Effector memory CD8-positive, alpha-beta T cell (primary cell): ENCODE measurements around the gene ERN1.
"Not testable (repeated sequence)": the region's sequence is repeated elsewhere in the genome, so short reads cannot be mapped to it uniquely, and the experiment has no call there.

ENCODE experiments used
- ATAC-seq: fragments of 150-1000 bp; cut with Tn5 transposase; replicated peaks from 2 replicates; pipeline ENCODE4 v1.10.0; 2021; ENCODE audit warnings: mild to moderate bottlenecking, moderate library complexity
- DNase-seq, 3 experiments: peaks; one replicate each; pipeline ENCODE4 v3.0.0; 2021
- H3K27ac Mint-ChIP-seq, 2 donors: one replicate each; pipeline ENCODE4 v1.8.0; 2022; ENCODE audit warnings: mild to moderate bottlenecking in 2 of 2, mixed read lengths in 2 of 2, moderate library complexity in 2 of 2
- H3K27me3 Mint-ChIP-seq, 2 donors: one replicate each; pipeline ENCODE4 v1.8.0; 2022; ENCODE audit warnings: mixed read lengths in 2 of 2
- H3K36me3 Mint-ChIP-seq: one replicate; pipeline ENCODE4 v1.8.0; 2022; ENCODE audit warnings: mild to moderate bottlenecking, moderate library complexity, mixed read lengths; ENCODE audit not compliant: insufficient read depth
- H3K4me1 Mint-ChIP-seq, 2 donors: one replicate each; pipeline ENCODE4 v1.8.0; 2022; ENCODE audit warnings: low read depth in 2 of 2, mixed read lengths in 2 of 2
- H3K4me3 Mint-ChIP-seq, 2 donors: one replicate each; pipeline ENCODE4 v1.8.0; 2022; ENCODE audit warnings: mild to moderate bottlenecking in 2 of 2, mixed read lengths in 2 of 2, moderate library complexity in 2 of 2
- H3K9me3 Mint-ChIP-seq, 2 donors: one replicate each; pipeline ENCODE4 v1.8.0; 2022; ENCODE audit warnings: mixed read lengths in 2 of 2

Gene ERN1

GRCh38 chr17:64017381-64017980 lies 112.5 kb downstream of the ERN1 start:
- Mint-ChIP-seq H3K36me3 (peaks cover 49% of the 10 kb centered on the region), H3K27me3 (no peaks in the 10 kb centered on the region), H3K27ac (peak overlapping the region; percentile 98 to 100)

GRCh38 chr17:64016974-64017373 lies 113.0 kb downstream of the ERN1 start:
- ATAC-seq (no peak), DNase-seq (no peak)
- peaks cover 52% of the 10 kb centered on the region for H3K36me3 Mint-ChIP-seq
- H3K27ac Mint-ChIP-seq, result peak overlapping the region; percentile 98 to 100
- H3K27me3 Mint-ChIP-seq, result no peaks in the 10 kb centered on the region
- peak overlapping the region; percentile 91 to 92 for H3K4me3 Mint-ChIP-seq
- no peaks in the 10 kb centered on the region for H3K9me3 Mint-ChIP-seq
- peaks cover 45 to 64% of the 10 kb centered on the region in 2 donors for H3K4me1 Mint-ChIP-seq

More at GRCh38 chr17:64017381-64017980, 112.5 kb downstream of the ERN1 start:
- ATAC-seq (no peak), DNase-seq (no peak)
- peaks cover 46 to 69% of the 10 kb centered on the region in 2 donors for H3K4me1 Mint-ChIP-seq
- no peaks in the 10 kb centered on the region for H3K9me3 Mint-ChIP-seq
- peak overlapping the region; percentile 91 to 92 for H3K4me3 Mint-ChIP-seq

GRCh38 chr17:64016231-64016784 lies 113.6 kb downstream of the ERN1 start:
- no peak for ATAC-seq
- H3K4me1 Mint-ChIP-seq, result peaks cover 47 to 68% of the 10 kb centered on the region in 2 donors
- H3K36me3 Mint-ChIP-seq, result peaks cover 55% of the 10 kb centered on the region
- no peaks in the 10 kb centered on the region for H3K9me3 Mint-ChIP-seq
- no peak for DNase-seq
- peak overlapping the region; percentile 98 to 100 for H3K27ac Mint-ChIP-seq
- no peaks in the 10 kb centered on the region for H3K27me3 Mint-ChIP-seq
- H3K4me3 Mint-ChIP-seq, result peak overlapping the region; percentile 91 to 92

- Mint-ChIP-seq H3K4me3 (peak overlapping the region; percentile 91 to 92), H3K4me1 (peaks cover 44 to 70% of the 10 kb centered on the region in 2 donors), H3K27me3 (no peaks in the 10 kb centered on the region), H3K27ac (peak overlapping the region; percentile 98 to 100), H3K9me3 (no peaks in the 10 kb centered on the region), H3K36me3 (peaks cover 49% of the 10 kb centered on the region)
- DNase-seq, result no peak
- no peak for ATAC-seq
These were observed 114.5 kb downstream of the ERN1 start for GRCh38 chr17:64015447-64015846.

GRCh38 chr17:64009571-64010402 lies 120.2 kb downstream of the ERN1 start:
- H3K4me1 Mint-ChIP-seq, result peaks cover 48 to 61% of the 10 kb centered on the region in 2 donors
- H3K27ac Mint-ChIP-seq, result peak overlapping the region; percentile 82 to 100
- peak overlapping the region in 1 of 2 donors; percentile 52 for H3K4me3 Mint-ChIP-seq
- DNase-seq (no peak), ATAC-seq (no peak)
- peaks cover 49% of the 10 kb centered on the region for H3K36me3 Mint-ChIP-seq
- H3K9me3 Mint-ChIP-seq, result no peaks in the 10 kb centered on the region
- H3K27me3 Mint-ChIP-seq, result no peaks in the 10 kb centered on the region

- ATAC-seq (no peak), DNase-seq (no peak)
- Mint-ChIP-seq H3K36me3 (peaks cover 48% of the 10 kb centered on the region), H3K9me3 (no peaks in the 10 kb centered on the region), H3K27ac (peak overlapping the region; percentile 82 to 100), H3K4me1 (peaks cover 43 to 52% of the 10 kb centered on the region in 2 donors), H3K27me3 (no peaks in the 10 kb centered on the region), H3K4me3 (peak overlapping the region in 1 of 2 donors; percentile 7)
These were observed 121.1 kb downstream of the ERN1 start for GRCh38 chr17:64008830-64009229.

GRCh38 chr17:64008346-64008745 lies 121.6 kb downstream of the ERN1 start:
- Mint-ChIP-seq H3K4me1 (peaks cover 41 to 48% of the 10 kb centered on the region in 2 donors), H3K36me3 (peaks cover 51% of the 10 kb centered on the region), H3K27me3 (no peaks in the 10 kb centered on the region), H3K27ac (peak overlapping the region in 1 of 2 donors; percentile 89), H3K4me3 (no peak overlapping the region), H3K9me3 (no peaks in the 10 kb centered on the region)
- DNase-seq (no peak), ATAC-seq (no peak)

GRCh38 chr17:64007838-64008282 lies 122.1 kb downstream of the ERN1 start:
- H3K4me3 Mint-ChIP-seq, result peak overlapping the region in 1 of 2 donors; percentile 54

GRCh38 chr17:64007089-64007837 lies 122.7 kb downstream of the ERN1 start:
- Mint-ChIP-seq H3K36me3 (peaks cover 44% of the 10 kb centered on the region), H3K4me3 (peak overlapping the region in 1 of 2 donors; percentile 54), H3K27ac (peak overlapping the region; percentile 72 to 89), H3K4me1 (peaks cover 40 to 44% of the 10 kb centered on the region in 2 donors)
- H3K9me3 Mint-ChIP-seq, DNase-seq, H3K27me3 Mint-ChIP-seq: not testable (repeated sequence)
- peak; percentile 24 for ATAC-seq

More at GRCh38 chr17:64007838-64008282, 122.1 kb downstream of the ERN1 start:
- no peak for ATAC-seq
- no peaks in the 10 kb centered on the region for H3K9me3 Mint-ChIP-seq
- peak overlapping the region; percentile 72 to 89 for H3K27ac Mint-ChIP-seq
- DNase-seq, result no peak
- H3K27me3 Mint-ChIP-seq, result no peaks in the 10 kb centered on the region
- H3K4me1 Mint-ChIP-seq, result peaks cover 40 to 44% of the 10 kb centered on the region in 2 donors
- peaks cover 46% of the 10 kb centered on the region for H3K36me3 Mint-ChIP-seq

GRCh38 chr17:64006361-64007088 lies 123.4 kb downstream of the ERN1 start:
- no peaks in the 10 kb centered on the region for H3K27me3 Mint-ChIP-seq
- H3K4me3 Mint-ChIP-seq, result no peak overlapping the region
- peaks cover 38 to 39% of the 10 kb centered on the region in 2 donors for H3K4me1 Mint-ChIP-seq

GRCh38 chr17:64005734-64006167 lies 124.2 kb downstream of the ERN1 start:
- Mint-ChIP-seq H3K4me3 (no peak overlapping the region), H3K27me3 (no peaks in the 10 kb centered on the region), H3K4me1 (peaks cover 31 to 38% of the 10 kb centered on the region in 2 donors), H3K27ac (peak overlapping the region; percentile 72 to 89), H3K36me3 (peaks cover 33% of the 10 kb centered on the region), H3K9me3 (no peaks in the 10 kb centered on the region)
- ATAC-seq, result no peak
- DNase-seq, result no peak

More at GRCh38 chr17:64006361-64007088, 123.4 kb downstream of the ERN1 start:
- Mint-ChIP-seq H3K27ac (peak overlapping the region; percentile 72 to 89), H3K9me3 (no peaks in the 10 kb centered on the region), H3K36me3 (peaks cover 38% of the 10 kb centered on the region)
- ATAC-seq (no peak), DNase-seq (no peak)

- H3K4me1 Mint-ChIP-seq, result peaks cover 28 to 37% of the 10 kb centered on the region in 2 donors
- H3K4me3 Mint-ChIP-seq, result no peak overlapping the region
- peaks cover 37% of the 10 kb centered on the region for H3K36me3 Mint-ChIP-seq
- no peaks in the 10 kb centered on the region for H3K9me3 Mint-ChIP-seq
- H3K27ac Mint-ChIP-seq, result peak overlapping the region; percentile 72 to 89
- no peak for DNase-seq
- H3K27me3 Mint-ChIP-seq, result no peaks in the 10 kb centered on the region
- ATAC-seq, result no peak
These were observed 124.8 kb downstream of the ERN1 start for GRCh38 chr17:64004903-64005733.
